ENCODE results near the gene SMARCA2. TPM values are rescaled to one million over a fixed set of nuclear protein-coding genes. Genes with fewer than 3 reads are reported as not detected.

SMARCA2 gene
- total RNA-seq, 1 donor from 2014 or later: 31.6 TPM

GRCh38 chr9:2155966-2156365, 140.8 kb downstream of the SMARCA2 start:
- TF ChIP-seq CTCF (conservative IDR thresholded peaks at IDR 0.05; ENCODE audit: low read depth, low read length): no peak
- H3K4me3 ChIP-seq (ENCODE audit: low read depth, low read length): no peak overlapping the region
- DNase-seq (ENCODE audit: low read depth): no peak

DNA sequence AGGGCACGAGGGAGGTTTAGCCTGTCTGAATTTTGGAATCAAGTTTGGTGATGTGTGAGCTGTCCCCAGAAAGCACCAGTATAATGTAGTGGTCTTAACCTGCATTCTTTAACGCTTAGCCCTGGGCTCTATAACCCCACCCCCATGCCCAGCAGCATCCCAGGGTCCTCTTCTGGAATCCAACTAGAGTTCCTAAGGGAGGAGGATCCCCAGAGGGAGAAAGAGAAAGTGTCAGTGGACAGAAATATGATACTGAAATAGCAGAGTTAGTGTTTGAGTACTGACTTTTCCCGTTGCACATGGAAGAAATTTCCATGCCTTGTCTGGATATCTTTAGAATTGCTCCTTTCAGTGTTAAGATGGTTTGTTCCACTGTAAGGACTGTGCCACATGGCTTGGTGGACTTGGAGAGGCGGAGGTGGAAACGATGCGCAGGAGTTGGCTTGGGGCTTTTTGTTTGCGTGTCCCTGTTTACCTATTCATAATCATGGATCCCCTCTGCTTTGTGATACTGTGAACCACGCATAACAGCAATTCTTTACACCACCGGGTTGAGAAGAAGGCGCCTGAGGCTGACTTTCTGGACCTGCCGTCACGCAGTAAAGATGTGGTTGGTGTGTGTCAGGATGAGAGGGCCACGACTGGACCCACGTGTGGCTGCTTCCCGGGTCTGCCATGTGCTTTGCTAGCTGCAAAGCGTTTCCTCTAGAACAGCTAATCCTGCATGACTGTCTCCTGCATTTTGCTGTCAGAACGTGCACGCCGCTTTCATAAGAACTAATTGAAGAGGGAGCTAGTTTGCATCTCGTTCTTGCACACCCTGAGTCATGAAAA, 142.3 kb downstream of the SMARCA2 start:
- no peak for TF ChIP-seq CTCF (conservative IDR thresholded peaks at IDR 0.05; ENCODE audit: low read depth, low read length)
- no peak for DNase-seq (ENCODE audit: low read depth)
- H3K4me3 ChIP-seq (ENCODE audit: low read depth, low read length): peak overlapping the region; percentile 60

DNA sequence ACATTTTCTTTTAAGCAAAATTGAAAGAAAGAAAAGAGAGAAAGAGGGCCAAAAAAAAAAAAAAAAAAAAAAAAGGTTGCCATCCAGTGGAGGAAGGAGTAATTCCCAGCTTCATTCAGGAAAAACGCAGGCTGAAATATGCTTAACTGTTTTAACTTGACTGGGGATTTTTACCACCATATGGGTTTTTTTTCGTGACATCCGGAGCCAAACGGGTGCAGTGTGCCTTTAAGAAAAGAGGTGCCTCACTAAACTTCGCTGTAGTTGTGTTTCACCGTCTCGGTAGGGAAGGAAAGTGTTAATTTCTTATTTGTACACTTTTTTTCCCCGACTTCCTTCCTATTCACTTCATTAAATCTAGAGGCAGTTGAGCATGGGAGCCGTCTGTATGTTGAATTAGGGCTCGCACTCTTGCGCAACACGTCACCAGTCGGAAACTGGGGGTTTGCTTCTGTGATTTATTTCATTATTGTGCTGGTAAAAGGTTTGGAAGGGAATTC, 143.0 kb downstream of the SMARCA2 start:
- peak; percentile 34 for TF ChIP-seq CTCF (conservative IDR thresholded peaks at IDR 0.05; ENCODE audit: low read depth, low read length)
- peak; percentile 31 for DNase-seq (ENCODE audit: low read depth)
- H3K4me3 ChIP-seq (ENCODE audit: low read depth, low read length): peak overlapping the region; percentile 60

DNA sequence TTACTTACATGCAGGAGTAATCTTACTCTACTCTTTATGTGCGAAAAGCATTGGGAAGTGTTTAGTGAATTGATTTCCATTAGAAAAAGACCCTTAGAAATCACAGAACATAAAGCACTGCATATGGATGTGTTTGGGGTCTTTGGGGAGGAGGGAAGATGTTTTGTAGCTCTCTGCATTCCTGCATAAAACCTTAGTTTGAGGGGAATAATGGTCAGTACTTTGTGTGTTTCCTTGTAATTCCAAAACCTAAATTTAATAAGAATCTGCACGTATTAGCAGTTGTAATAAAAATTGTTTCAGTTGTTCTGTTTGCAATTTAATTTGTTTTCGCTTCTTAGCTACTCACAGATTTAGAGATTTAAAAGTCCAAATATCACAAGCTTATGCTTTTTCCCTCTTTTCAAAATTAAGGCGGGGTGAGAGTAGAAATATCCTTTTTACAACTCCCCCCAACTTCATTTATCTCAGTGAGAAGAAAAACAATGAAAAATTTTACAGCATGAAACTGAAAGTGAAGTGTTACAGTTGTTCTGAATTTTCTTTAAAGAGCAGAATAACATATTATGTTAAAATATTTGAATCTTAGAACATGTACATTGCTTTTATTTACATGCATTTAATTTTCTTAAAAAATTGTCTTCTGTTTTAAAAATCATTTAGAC, 143.8 kb downstream of the SMARCA2 start:
- no peak for DNase-seq (ENCODE audit: low read depth)
- H3K4me3 ChIP-seq (ENCODE audit: low read depth, low read length): peak overlapping the region; percentile 60
- TF ChIP-seq CTCF (conservative IDR thresholded peaks at IDR 0.05; ENCODE audit: low read depth, low read length): no peak

GRCh38 chr9:2159521-2160454, 144.6 kb downstream of the SMARCA2 start:
- DNase-seq (ENCODE audit: low read depth): no peak
- TF ChIP-seq CTCF (conservative IDR thresholded peaks at IDR 0.05; ENCODE audit: low read depth, low read length): no peak

GRCh38 chr9:2161661-2162060, 146.5 kb downstream of the SMARCA2 start:
- no peak for DNase-seq (ENCODE audit: low read depth)
- no peak overlapping the region for H3K4me3 ChIP-seq (ENCODE audit: low read depth, low read length)
- no peak for TF ChIP-seq CTCF (conservative IDR thresholded peaks at IDR 0.05; ENCODE audit: low read depth, low read length)

More at GRCh38 chr9:2159521-2160454, 144.6 kb downstream of the SMARCA2 start:
- no peak overlapping the region for H3K4me3 ChIP-seq (ENCODE audit: low read depth, low read length)
